Osteoblast (primary cell): ENCODE measurements around the gene PHKA2. TPM values are rescaled to one million over a fixed set of nuclear protein-coding genes. Genes with fewer than 3 reads are reported as not detected.

ENCODE experiments used
- DNase-seq: peaks from one replicate; pipeline ENCODE4 v3.0.0; 2011; ENCODE audit warnings: low spot score, mixed read lengths; ENCODE audit not compliant: insufficient read length; ENCODE audit errors: missing footprints
- H2AFZ ChIP-seq: 2 replicates; pipeline ENCODE4 v1.6.0; 2011; ENCODE audit warnings: mild to moderate bottlenecking, low read length
- H3K27ac ChIP-seq: 2 replicates; pipeline ENCODE4 v1.5.1; 2011; ENCODE audit warnings: mild to moderate bottlenecking, low read depth, low read length, moderate library complexity
- H3K27me3 ChIP-seq: 2 replicates; pipeline ENCODE4 v1.6.0; 2012; ENCODE audit warnings: mild to moderate bottlenecking, control low read depth, inconsistent platforms, low read length, moderate library complexity; ENCODE audit not compliant: insufficient read depth
- H3K36me3 ChIP-seq: 2 replicates; pipeline ENCODE4 v1.5.1; 2011; ENCODE audit warnings: mild to moderate bottlenecking, low read length, control low read depth, moderate library complexity; ENCODE audit not compliant: insufficient read depth
- H3K4me1 ChIP-seq: 2 replicates; pipeline ENCODE4 v1.5.1; 2011; ENCODE audit warnings: mild to moderate bottlenecking, low read length, control low read depth, moderate library complexity; ENCODE audit not compliant: insufficient read depth
- H3K4me2 ChIP-seq: 2 replicates; pipeline ENCODE4 v1.6.0; 2011; ENCODE audit warnings: mild to moderate bottlenecking, low read length; ENCODE audit not compliant: insufficient read depth
- H3K4me3 ChIP-seq: fragments of 200-600 bp; sonication (generic); 3 replicates; pipeline ENCODE4 v1.5.1; 2012; ENCODE audit warnings: mild to moderate bottlenecking, low read length, inconsistent platforms; ENCODE audit not compliant: insufficient read depth
- H3K79me2 ChIP-seq: 2 replicates; pipeline ENCODE4 v1.6.0; 2012; ENCODE audit warnings: mild to moderate bottlenecking, low read length, control low read depth, inconsistent platforms; ENCODE audit not compliant: insufficient read depth
- H3K9me3 ChIP-seq: 2 replicates; pipeline ENCODE4 v1.5.1; 2011; ENCODE audit warnings: low read depth, low read length, control low read depth
- H4K20me1 ChIP-seq: 2 replicates; pipeline ENCODE4 v1.6.0; 2012; ENCODE audit warnings: mild to moderate bottlenecking, low read length, control low read depth; ENCODE audit not compliant: insufficient read depth
- CTCF ChIP-seq: IDR thresholded peaks from 2 replicates; pipeline ENCODE4 v1.5.1; 2011; ENCODE audit warnings: mild to moderate bottlenecking, low read depth, low read length, moderate library complexity; ENCODE audit errors: extremely low read depth
- total RNA-seq: library from RNA; depleted of rRNA; stranded (reverse); fragments of >200 nt; gene quantifications from 2 replicates; pipeline ENCODE4 v1.2.3, GENCODE V29; 2012

PHKA2 gene
- total RNA-seq, 1 donor = 13.8 TPM

- Histone ChIP-seq H3K79me2 (no peaks in the 10 kb centered on the region), H3K4me2 (no peak overlapping the region), H3K36me3 (no peaks in the 10 kb centered on the region), H3K27ac (no peak overlapping the region), H3K9me3 (no peaks in the 10 kb centered on the region), H2AFZ (no peak overlapping the region), H3K27me3 (no peaks in the 10 kb centered on the region), H3K4me1 (peaks cover 6% of the 10 kb centered on the region), H3K4me3 (no peak overlapping the region), H4K20me1 (no peaks in the 10 kb centered on the region)
- no peak for TF ChIP-seq CTCF
- DNase-seq = no peak
Measured at GRCh38 chrX:18891548-18891945, 92.4 kb downstream of the PHKA2 start.

- DNase-seq = no peak
- no peaks in the 10 kb centered on the region for H3K79me2 ChIP-seq
- no peaks in the 10 kb centered on the region for H4K20me1 ChIP-seq
- TF ChIP-seq CTCF = no peak
- H3K4me3 ChIP-seq = no peak overlapping the region
- no peaks in the 10 kb centered on the region for H3K36me3 ChIP-seq
- H3K9me3 ChIP-seq = no peaks in the 10 kb centered on the region
- H2AFZ ChIP-seq = no peak overlapping the region
- H3K27ac ChIP-seq = no peak overlapping the region
- no peak overlapping the region for H3K4me2 ChIP-seq
- no peaks in the 10 kb centered on the region for H3K27me3 ChIP-seq
- peaks cover 9% of the 10 kb centered on the region for H3K4me1 ChIP-seq
Measured at GRCh38 chrX:18890724-18891547, 93.0 kb downstream of the PHKA2 start.

- Histone ChIP-seq H3K79me2 (no peaks in the 10 kb centered on the region), H3K4me2 (no peak overlapping the region), H3K4me3 (no peak overlapping the region), H4K20me1 (no peaks in the 10 kb centered on the region), H3K9me3 (no peaks in the 10 kb centered on the region), H3K36me3 (no peaks in the 10 kb centered on the region), H3K4me1 (peaks cover 9% of the 10 kb centered on the region), H2AFZ (no peak overlapping the region), H3K27me3 (no peaks in the 10 kb centered on the region), H3K27ac (no peak overlapping the region)
- DNase-seq = no peak
- TF ChIP-seq CTCF = no peak
Measured at GRCh38 chrX:18890049-18890381, 93.9 kb downstream of the PHKA2 start.

- Histone ChIP-seq H4K20me1 (no peaks in the 10 kb centered on the region), H3K36me3 (no peaks in the 10 kb centered on the region), H3K4me2 (no peak overlapping the region), H2AFZ (no peak overlapping the region), H3K27me3 (no peaks in the 10 kb centered on the region), H3K9me3 (no peaks in the 10 kb centered on the region), H3K4me1 (peaks cover 9% of the 10 kb centered on the region), H3K4me3 (no peak overlapping the region), H3K27ac (no peak overlapping the region), H3K79me2 (no peaks in the 10 kb centered on the region)
- TF ChIP-seq CTCF = no peak
- DNase-seq = no peak
Measured at GRCh38 chrX:18889346-18890048, 94.4 kb downstream of the PHKA2 start.
